Activated CD8-positive, alpha-beta memory T cell treated with anti-CD3 and anti-CD28 coated beads, Interleukin-2, amount 50 U/mL, for 4 hours (primary cell): ENCODE results near the gene AIM2.
"Not testable (repeated sequence)": the region's sequence is repeated elsewhere in the genome, so short reads cannot be mapped to it uniquely, and the experiment has no call there.

Experiments used
- DNase-seq: peaks from one replicate; pipeline ENCODE4 v3.0.0-alpha.2; 2020

The AIM2 gene

GRCh38 chr1:159077120-159077961, 775 bp upstream of the AIM2 start:
- DNase-seq, result peak; percentile 81

- no peak for DNase-seq
Measured at GRCh38 chr1:159071970-159072582, 4.5 kb downstream of the AIM2 start.

- DNase-seq, result no peak
Measured at GRCh38 chr1:159068886-159069285, 7.7 kb downstream of the AIM2 start.

- no peak for DNase-seq
Measured at GRCh38 chr1:159067699-159068621, 8.6 kb downstream of the AIM2 start.

- no peak for DNase-seq
Measured at GRCh38 chr1:159066108-159066507, 10.5 kb downstream of the AIM2 start.

- DNase-seq, result no peak
Measured at GRCh38 chr1:159065106-159065505, 11.5 kb downstream of the AIM2 start.

- DNase-seq, result no peak
Measured at GRCh38 chr1:159058751-159059150, 17.8 kb downstream of the AIM2 start.

GRCh38 chr1:159056069-159056698, 20.4 kb downstream of the AIM2 start:
- DNase-seq, result no peak

GRCh38 chr1:159055181-159055641, 21.4 kb downstream of the AIM2 start:
- DNase-seq, result no peak

- DNase-seq, result no peak
Measured at GRCh38 chr1:159054427-159054826, 22.1 kb downstream of the AIM2 start.

- no peak for DNase-seq
Measured at GRCh38 chr1:159051436-159051835, 25.1 kb downstream of the AIM2 start.

- DNase-seq, result not testable (repeated sequence)
Measured at GRCh38 chr1:159046486-159046885, 30.1 kb downstream of the AIM2 start.

GRCh38 chr1:159040893-159041724, 35.5 kb downstream of the AIM2 start:
- DNase-seq, result no peak

GRCh38 chr1:159040206-159040605, 36.4 kb downstream of the AIM2 start:
- no peak for DNase-seq

- no peak for DNase-seq
Measured at GRCh38 chr1:159030877-159031447, 45.6 kb downstream of the AIM2 start.

- no peak for DNase-seq
Measured at GRCh38 chr1:159030311-159030710, 46.3 kb downstream of the AIM2 start.

- DNase-seq, result not testable (repeated sequence)
Measured at GRCh38 chr1:159026841-159027240, 49.7 kb downstream of the AIM2 start.

- no peak for DNase-seq
Measured at GRCh38 chr1:159025043-159025442, 51.5 kb downstream of the AIM2 start.

GRCh38 chr1:159023723-159024122, 52.8 kb downstream of the AIM2 start:
- no peak for DNase-seq

GRCh38 chr1:159015440-159015909, 61.1 kb downstream of the AIM2 start:
- DNase-seq, result peak; percentile 63

GRCh38 chr1:159014851-159015250, 61.7 kb downstream of the AIM2 start:
- no peak for DNase-seq
